K562 (cell line): Measurements from ENCODE around the gene GLYATL3. TPM values are rescaled to one million over a fixed set of nuclear protein-coding genes. Genes with fewer than 3 reads are reported as not detected.

Source experiments
- BHLHE40 ChIP-seq: IDR thresholded peaks from 2 replicates; pipeline ENCODE4 v1.6.1; 2011; ENCODE audit warnings: low read length, improper control_type of control experiment
- CHAMP1 ChIP-seq: fragments of 450-650 bp; IDR thresholded peaks from 2 replicates; pipeline ENCODE4 v1.6.1; 2016; ENCODE audit warnings: mild to moderate bottlenecking
- FOXM1 ChIP-seq, 2 experiments: fragments of 450-650 bp in 1 of 2; sonication (generic) in 1 of 2; formaldehyde crosslinking in 1 of 2; IDR thresholded peaks; 2 replicates each; pipeline versions ENCODE4 v1.6.1 to v1.9.0; 2017 to 2022; ENCODE audit warnings: low read depth in 2 of 2, mild to moderate bottlenecking in 2 of 2, missing genetic modification reagents in 1 of 2, moderate library complexity in 1 of 2
- HNRNPL ChIP-seq: fragments of 200-400 bp; formaldehyde crosslinking; IDR thresholded peaks from 2 replicates; pipeline ENCODE4 v1.6.1; 2017; ENCODE audit warnings: low read depth, mild to moderate bottlenecking, low read length
- MTF1 ChIP-seq: fragments of 250-450 bp; sonication (Bioruptor Pico); IDR thresholded peaks from 2 replicates; pipeline ENCODE4 v1.9.0; 2021; ENCODE audit warnings: moderate library complexity, mild to moderate bottlenecking, inconsistent platforms, borderline replicate concordance
- NFYB ChIP-seq: IDR thresholded peaks from 2 replicates; pipeline ENCODE4 v1.6.1; 2011; ENCODE audit warnings: mild to moderate bottlenecking, moderate library complexity; ENCODE audit not compliant: insufficient read length; ENCODE audit errors: extremely low read depth
- PHF20 ChIP-seq: fragments of 450-650 bp; IDR thresholded peaks from 2 replicates; pipeline ENCODE4 v1.6.1; 2018; ENCODE audit not compliant: partially characterized antibody
- PYGO2 ChIP-seq: fragments of 450-650 bp; IDR thresholded peaks from 2 replicates; pipeline ENCODE4 v1.6.1; 2016; ENCODE audit warnings: mild to moderate bottlenecking, missing genetic modification characterization, moderate library complexity, missing compliant biosample characterization
- SIRT6 ChIP-seq: IDR thresholded peaks from one replicate; pipeline ENCODE4 v1.6.1; 2012; ENCODE audit warnings: low read depth, mild to moderate bottlenecking, control low read depth, inconsistent platforms, low read length, moderate library complexity
- TGIF2 ChIP-seq: sonication (generic); formaldehyde crosslinking; IDR thresholded peaks from 2 replicates; pipeline ENCODE4 v1.8.1; 2022; ENCODE audit warnings: mild to moderate bottlenecking, missing genetic modification reagents, moderate library complexity
- WHSC1 ChIP-seq: IDR thresholded peaks from one replicate; pipeline ENCODE4 v1.6.1; 2012; ENCODE audit warnings: low read length, control low read depth, inconsistent platforms
- ZNF24 ChIP-seq: fragments of 450-650 bp; IDR thresholded peaks from 2 replicates; pipeline ENCODE4 v1.6.1; 2016
- ZNF280A ChIP-seq: fragments of 450-650 bp; IDR thresholded peaks from 2 replicates; pipeline ENCODE4 v1.6.1; 2018; ENCODE audit warnings: mild to moderate bottlenecking, low read depth; ENCODE audit not compliant: partially characterized antibody
- polyA plus RNA-seq, 8 experiments: library from polyadenylated mRNA; depleted of rRNA in 4 of 8; stranded (reverse) in 5 of 8; unstranded in 3 of 8; fragments of >200 nt; fragmentation: Nextera tagmentation in 2 of 8; fragmentation: Illumina TruSeq in 1 of 8; extraction: Ambion mirVana in 2 of 8; extraction: Trizol in 1 of 8; gene quantifications; 2 replicates each; pipeline versions ENCODE4 v1.2.1 to v1.2.3, GENCODE V29; 2011 to 2014; ENCODE audit warnings: inconsistent platforms in 1 of 8, missing spikeins in 1 of 8
- total RNA-seq, 7 experiments: library from RNA; depleted of rRNA in 6 of 7; stranded (reverse); fragments of >200 nt in 6 of 7; fragmentation: Illumina TruSeq in 2 of 7; extraction: Trizol in 2 of 7; gene quantifications; 2 replicates each; pipeline versions ENCODE4 v1.2.1 to v1.2.3, GENCODE V29; 2011 to 2021; ENCODE audit warnings: low replicate concordance in 1 of 7
- TF ChIP-seq, protein P1 (sequence below), 2 experiments: fragments of 450-650 bp; formaldehyde crosslinking in 1 of 2; IDR thresholded peaks; 2 replicates each; pipeline versions ENCODE4 v1.4.0 to v1.6.1; 2014 to 2020; ENCODE audit warnings: mild to moderate bottlenecking in 2 of 2, borderline replicate concordance in 1 of 2, low read depth in 1 of 2

GLYATL3 gene
- total and polyA plus RNA-seq, 9 of the 15 experiments (the other 6 are each of a cell fraction or from before 2014, with no cell fraction given) = not detected

- TF ChIP-seq, protein P1, sequence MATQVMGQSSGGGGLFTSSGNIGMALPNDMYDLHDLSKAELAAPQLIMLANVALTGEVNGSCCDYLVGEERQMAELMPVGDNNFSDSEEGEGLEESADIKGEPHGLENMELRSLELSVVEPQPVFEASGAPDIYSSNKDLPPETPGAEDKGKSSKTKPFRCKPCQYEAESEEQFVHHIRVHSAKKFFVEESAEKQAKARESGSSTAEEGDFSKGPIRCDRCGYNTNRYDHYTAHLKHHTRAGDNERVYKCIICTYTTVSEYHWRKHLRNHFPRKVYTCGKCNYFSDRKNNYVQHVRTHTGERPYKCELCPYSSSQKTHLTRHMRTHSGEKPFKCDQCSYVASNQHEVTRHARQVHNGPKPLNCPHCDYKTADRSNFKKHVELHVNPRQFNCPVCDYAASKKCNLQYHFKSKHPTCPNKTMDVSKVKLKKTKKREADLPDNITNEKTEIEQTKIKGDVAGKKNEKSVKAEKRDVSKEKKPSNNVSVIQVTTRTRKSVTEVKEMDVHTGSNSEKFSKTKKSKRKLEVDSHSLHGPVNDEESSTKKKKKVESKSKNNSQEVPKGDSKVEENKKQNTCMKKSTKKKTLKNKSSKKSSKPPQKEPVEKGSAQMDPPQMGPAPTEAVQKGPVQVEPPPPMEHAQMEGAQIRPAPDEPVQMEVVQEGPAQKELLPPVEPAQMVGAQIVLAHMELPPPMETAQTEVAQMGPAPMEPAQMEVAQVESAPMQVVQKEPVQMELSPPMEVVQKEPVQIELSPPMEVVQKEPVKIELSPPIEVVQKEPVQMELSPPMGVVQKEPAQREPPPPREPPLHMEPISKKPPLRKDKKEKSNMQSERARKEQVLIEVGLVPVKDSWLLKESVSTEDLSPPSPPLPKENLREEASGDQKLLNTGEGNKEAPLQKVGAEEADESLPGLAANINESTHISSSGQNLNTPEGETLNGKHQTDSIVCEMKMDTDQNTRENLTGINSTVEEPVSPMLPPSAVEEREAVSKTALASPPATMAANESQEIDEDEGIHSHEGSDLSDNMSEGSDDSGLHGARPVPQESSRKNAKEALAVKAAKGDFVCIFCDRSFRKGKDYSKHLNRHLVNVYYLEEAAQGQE (IDR thresholded peaks at IDR 0.05; ENCODE audit: borderline replicate concordance) = peak; percentile 35; the same call in 1 of the 2 replicates
- TF ChIP-seq, protein P1 (CRISPR knock-in tag; IDR thresholded peaks at IDR 0.05; ENCODE audit: low read depth) = no peak
- TF ChIP-seq ZNF24 = no peak
- TF ChIP-seq TGIF2 = no peak
- no peak for TF ChIP-seq HNRNPL
- TF ChIP-seq CHAMP1 = 0 out of 2 replicates have a peak, but pooled peaks have one; percentile 58
- TF ChIP-seq FOXM1 (IDR thresholded peaks at IDR 0.05; ENCODE audit: low read depth) = peak; percentile 47; the same call in 1 of the 2 replicates
- TF ChIP-seq FOXM1 (CRISPR knock-in tag; IDR thresholded peaks at IDR 0.05; ENCODE audit: low read depth) = no peak
- peak; percentile 19 for TF ChIP-seq NFYB
- no peak for TF ChIP-seq MTF1 (CRISPR knock-in tag)
- TF ChIP-seq SIRT6 = no peak
- no peak for TF ChIP-seq PHF20
- peak; percentile 39; the same call in 1 of the 2 replicates for TF ChIP-seq BHLHE40
- TF ChIP-seq ZNF280A = no peak
- TF ChIP-seq PYGO2 (tag) = no peak
- no peak for TF ChIP-seq WHSC1
Measured at GRCh38 chr6:49543087-49543858, 43.5 kb downstream of the GLYATL3 start (continued).
